NCI-H2081 treated with DMSO at 0.1 percent for 48 hours (cell line): Measurements from ENCODE around the gene PTPRC.

Source experiments
- DNase-seq: peaks from one replicate; lab custom pipeline; 2025; lab: John Stamatoyannopoulos, UW

Gene PTPRC

DNA sequence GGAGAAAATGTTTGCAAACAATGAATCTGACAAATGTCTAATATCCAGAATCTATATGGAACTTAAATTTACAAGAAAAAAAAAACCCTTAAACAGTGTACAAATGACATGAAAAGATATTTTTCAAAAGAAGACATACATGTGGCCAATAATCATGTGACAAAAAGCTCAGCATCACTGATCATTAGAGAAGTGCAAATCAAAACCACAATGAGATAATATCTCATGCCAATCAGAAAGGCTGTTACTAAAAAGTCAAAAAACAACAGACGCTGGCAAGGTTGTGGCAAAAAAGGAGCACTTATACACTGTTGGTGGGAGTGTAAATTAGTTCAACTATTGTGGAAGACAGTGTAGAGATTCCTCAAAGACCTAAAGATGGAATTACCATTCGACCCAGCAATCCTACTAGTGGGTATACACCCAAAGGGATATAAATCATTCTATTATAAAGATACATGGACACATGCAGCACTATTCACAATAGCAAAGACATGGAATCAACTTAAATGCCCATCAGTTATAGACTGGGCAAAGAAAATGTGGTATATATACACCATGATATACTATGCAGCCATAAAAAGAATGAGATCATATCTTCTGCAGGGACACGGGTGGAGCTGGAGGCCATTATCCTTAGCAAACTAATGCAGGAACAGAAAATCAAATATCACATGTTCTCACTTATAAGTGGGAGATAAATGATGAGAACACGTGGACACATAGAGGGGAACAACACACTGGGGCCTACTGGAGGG, 123.2 kb downstream of the PTPRC start:
- no peak for DNase-seq

GRCh38 chr1:198763298-198763714, 124.5 kb downstream of the PTPRC start:
- DNase-seq = peak; percentile 6

DNA sequence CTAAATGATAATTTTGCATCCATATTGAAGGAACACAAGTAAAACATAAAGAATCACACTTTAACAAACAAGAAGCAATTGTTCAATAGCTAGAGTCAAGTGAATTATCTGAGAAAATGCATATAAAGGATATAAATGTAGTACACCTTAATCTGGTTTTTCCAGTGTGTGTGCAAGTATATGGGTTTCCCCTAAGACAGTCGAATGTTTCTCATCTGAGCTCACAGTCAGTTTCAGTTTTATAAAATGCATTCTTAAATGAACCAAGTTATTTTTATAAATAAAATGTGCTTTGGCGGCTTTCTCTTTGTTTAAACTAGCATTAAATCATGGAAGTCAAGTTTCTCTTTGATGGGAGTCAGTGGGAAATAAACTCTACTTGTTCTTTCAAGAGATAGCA, 125.9 kb downstream of the PTPRC start:
- DNase-seq = no peak

GRCh38 chr1:198765416-198765815, 126.6 kb downstream of the PTPRC start:
- no peak for DNase-seq

DNA sequence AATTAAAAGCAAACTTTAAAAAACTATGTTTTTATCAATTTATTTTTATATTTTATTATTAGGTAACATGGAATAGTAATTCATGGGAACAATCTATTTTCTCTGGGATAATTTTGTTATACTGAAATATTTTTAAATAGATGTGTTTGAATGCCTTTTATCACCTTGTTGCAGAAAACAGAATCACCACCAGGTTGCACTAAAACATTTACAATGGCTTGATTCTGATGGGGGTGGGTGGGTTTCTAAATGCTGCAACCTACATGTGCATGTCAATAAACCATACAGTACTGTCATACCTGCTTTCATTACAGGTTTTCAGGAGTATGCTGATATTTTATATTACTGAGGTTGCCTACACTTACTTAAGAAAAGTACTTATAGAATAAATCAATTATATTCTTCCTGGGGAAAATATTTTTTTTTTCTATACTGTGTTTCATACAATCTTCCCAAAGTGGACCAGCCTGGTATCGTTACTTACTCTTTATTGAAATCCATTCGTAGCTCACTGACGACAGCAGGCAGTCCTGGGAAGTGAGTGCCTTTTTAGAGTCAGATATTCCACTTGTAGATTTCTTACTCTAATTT, 132.8 kb downstream of the PTPRC start:
- DNase-seq = no peak

GRCh38 chr1:198772626-198773025, 133.8 kb downstream of the PTPRC start:
- no peak for DNase-seq

DNA sequence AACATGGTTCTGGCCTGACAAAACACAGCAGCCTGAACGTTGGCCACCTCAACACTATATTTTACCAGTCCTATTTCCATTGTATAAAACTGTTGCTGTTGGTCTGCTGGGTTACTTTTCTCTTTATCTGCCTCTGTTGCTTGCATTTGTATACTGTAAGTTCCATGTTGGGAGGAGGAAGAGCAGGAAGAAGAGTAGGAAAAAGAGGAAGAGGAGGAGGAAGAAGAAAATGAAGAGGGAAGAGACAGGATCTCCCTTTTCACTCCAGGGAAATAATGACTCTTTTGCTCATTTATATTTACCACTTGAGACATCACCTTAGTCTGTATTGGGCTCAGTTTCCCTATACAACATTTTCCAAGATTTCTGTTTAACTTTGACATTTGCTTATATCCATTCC, 134.2 kb downstream of the PTPRC start:
- no peak for DNase-seq

GRCh38 chr1:198773523-198773922, 134.7 kb downstream of the PTPRC start:
- DNase-seq = no peak

- DNase-seq = no peak
Measured at GRCh38 chr1:198774421-198774820, 135.6 kb downstream of the PTPRC start.

GRCh38 chr1:198775606-198776005, 136.8 kb downstream of the PTPRC start:
- no peak for DNase-seq

- no peak for DNase-seq
Measured at GRCh38 chr1:198776602-198777029, 137.8 kb downstream of the PTPRC start.

DNA sequence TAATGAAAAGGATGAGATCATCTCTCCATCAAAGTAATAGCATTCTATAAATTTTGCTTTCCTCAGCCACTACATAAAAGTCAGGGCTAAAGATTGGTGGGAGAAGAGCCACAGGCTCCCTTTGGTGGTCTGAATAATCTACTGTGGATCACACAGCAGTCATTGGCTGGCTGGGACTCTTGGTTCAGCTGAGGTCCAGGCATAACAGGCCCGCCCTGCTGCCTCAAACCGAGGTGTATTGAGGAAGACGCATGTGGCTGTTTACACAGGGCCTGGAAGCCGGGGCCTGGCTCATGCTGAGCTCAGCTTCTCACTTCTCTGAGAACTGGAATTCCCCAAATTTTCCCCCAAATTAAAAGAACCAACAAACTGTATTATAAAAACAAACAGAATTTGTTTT, 139.2 kb downstream of the PTPRC start:
- no peak for DNase-seq

DNA sequence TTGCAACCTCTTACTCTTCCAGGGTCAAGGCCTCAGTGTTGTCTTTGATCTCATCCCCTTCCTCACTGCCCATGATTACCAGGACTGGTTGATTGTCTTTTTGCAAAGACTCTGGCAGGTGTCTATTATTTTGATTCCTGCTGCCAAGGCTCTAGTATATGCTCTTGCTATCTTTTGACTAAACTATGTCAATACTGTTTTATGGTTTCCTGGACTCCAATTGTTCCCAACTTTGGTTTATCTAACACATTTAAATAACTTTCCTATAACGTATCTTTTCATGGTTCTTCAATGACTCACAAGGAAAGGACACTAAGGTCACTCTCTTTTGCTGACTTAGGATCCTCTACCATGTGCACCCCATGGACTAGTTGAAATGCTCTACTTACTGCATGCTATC, 141.5 kb downstream of the PTPRC start:
- DNase-seq = no peak

- no peak for DNase-seq
Measured at GRCh38 chr1:198788561-198789064, 149.8 kb downstream of the PTPRC start.

- no peak for DNase-seq
Measured at GRCh38 chr1:198793714-198794113, 154.9 kb downstream of the PTPRC start.

DNA sequence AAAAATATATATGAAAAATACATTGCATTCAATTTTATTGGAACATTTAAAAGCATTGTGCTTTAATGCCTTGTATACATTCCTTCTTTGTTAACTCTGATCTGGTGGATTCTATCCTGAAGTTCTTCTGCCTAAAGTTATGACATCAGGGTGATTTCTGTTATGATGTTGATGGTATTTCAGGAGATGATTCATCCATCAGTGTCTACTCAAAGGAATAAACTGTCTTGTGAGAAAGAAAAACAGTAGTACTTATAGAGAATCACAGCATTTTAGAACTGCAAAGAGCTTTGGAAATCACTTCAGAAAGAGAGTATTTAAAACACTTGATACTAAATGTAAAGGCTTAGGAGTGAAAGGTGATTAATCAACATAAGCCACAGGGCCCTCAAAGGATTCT, 155.7 kb downstream of the PTPRC start:
- DNase-seq = no peak

DNA sequence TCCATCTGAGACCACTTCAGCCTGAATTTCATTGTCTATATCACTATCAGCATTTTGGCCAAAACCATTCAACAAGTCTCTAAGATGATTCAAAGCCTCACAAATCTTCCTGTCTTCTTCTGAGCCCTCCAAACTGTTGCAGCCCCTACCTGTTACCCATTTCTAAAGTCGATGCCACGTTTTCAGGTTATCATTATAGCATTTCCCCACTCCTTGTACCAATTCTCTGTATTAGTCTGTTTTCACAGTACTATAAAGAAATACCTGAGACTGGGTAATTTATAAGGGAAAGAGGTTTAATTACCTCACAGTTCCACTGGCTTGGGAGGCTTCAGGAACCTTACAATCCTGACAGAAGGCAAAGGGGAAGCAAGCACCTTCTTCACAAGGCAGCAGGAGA, 158.8 kb downstream of the PTPRC start:
- no peak for DNase-seq

DNA sequence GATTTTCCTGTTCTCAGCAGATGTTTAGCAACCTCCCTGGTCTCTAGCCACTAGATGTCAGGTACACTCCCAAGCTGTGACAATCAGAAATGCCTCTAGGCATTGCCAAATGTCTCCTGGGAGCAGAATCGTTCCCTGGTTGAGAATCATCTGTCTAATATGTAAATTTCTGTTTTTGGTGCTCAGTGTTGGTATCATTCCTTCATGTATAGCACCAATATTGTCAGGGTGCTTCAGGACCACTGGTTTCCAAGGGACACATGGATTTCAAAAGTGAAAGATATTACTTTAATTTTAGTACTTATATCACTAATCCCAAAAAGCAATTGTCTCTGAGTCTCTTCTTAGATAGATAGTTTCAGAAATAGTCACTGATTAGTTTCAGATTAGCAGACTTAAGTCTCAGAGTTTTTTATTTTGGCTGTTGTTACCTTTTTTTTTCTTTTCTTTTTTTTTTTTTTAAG, 160.1 kb downstream of the PTPRC start:
- DNase-seq = no peak

DNA sequence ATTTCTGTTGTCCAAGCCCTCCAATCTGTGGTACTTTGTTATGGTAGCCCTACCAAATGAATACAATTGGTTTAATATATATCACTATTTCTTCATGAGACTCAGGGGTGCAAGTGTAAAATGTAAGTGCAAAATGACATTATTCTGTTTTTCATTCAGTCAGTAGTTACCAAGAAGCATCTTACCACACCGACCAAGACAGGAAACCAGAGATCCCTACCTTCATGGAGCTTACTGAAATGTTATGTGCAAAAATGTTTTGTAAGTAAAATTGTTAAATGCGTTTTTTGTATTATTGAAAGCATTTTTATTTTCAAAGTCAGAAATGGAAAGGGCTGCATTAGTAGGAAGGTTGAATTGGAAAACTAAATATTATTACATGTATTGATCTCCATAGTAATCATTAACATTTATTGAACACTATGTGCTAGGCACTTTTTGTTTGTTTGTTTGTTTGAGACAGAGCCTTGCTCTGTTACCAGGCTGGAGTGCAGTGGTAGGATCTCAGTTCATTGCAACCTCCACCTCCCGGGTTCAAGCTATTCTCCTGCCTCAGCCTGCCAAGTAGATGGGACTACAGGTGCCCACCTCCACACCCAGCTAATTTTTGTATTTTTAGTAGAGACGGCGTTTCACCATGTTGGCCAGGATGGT, 166.8 kb downstream of the PTPRC start:
- DNase-seq = no peak

- no peak for DNase-seq
Measured at GRCh38 chr1:198806861-198807260, 168.0 kb downstream of the PTPRC start.
